Effector memory CD4-positive, alpha-beta T cell (primary cell): Measurements from ENCODE around the gene CASP9.
"Not testable (repeated sequence)": the region's sequence is repeated elsewhere in the genome, so short reads cannot be mapped to it uniquely, and the experiment has no call there.

Experiments
- DNase-seq, 3 donors: peaks; one replicate each; pipeline ENCODE4 v3.0.0-alpha.2; 2020
- H3K27ac ChIP-seq: 2 replicates; pipeline ENCODE4 v1.7.0; 2013; ENCODE audit warnings: mild to moderate bottlenecking, low read length, moderate library complexity; ENCODE audit not compliant: insufficient read depth, poor library complexity, severe bottlenecking
- H3K27me3 ChIP-seq: replicated peaks from 2 replicates; pipeline ENCODE4 v1.7.0; 2013; ENCODE audit warnings: mild to moderate bottlenecking, low read length; ENCODE audit not compliant: insufficient read depth, control insufficient read depth, poor library complexity, severe bottlenecking
- H3K36me3 ChIP-seq: 2 replicates; pipeline ENCODE4 v1.7.0; 2013; ENCODE audit warnings: mild to moderate bottlenecking, low read length, moderate library complexity; ENCODE audit not compliant: control insufficient read depth, insufficient read depth
- H3K4me1 ChIP-seq: 2 replicates; pipeline ENCODE4 v1.7.0; 2013; ENCODE audit warnings: low read length, mild to moderate bottlenecking; ENCODE audit not compliant: control insufficient read depth, insufficient read depth, poor library complexity, severe bottlenecking
- H3K4me3 ChIP-seq: 2 replicates; pipeline ENCODE4 v1.7.0; 2013; ENCODE audit warnings: low read length, low read depth, mild to moderate bottlenecking; ENCODE audit not compliant: insufficient read depth, poor library complexity, severe bottlenecking
- H3K9me3 ChIP-seq: 2 replicates; pipeline ENCODE4 v1.7.0; 2013; ENCODE audit warnings: mild to moderate bottlenecking, low read length, moderate library complexity; ENCODE audit not compliant: control insufficient read depth

Gene CASP9

DNA sequence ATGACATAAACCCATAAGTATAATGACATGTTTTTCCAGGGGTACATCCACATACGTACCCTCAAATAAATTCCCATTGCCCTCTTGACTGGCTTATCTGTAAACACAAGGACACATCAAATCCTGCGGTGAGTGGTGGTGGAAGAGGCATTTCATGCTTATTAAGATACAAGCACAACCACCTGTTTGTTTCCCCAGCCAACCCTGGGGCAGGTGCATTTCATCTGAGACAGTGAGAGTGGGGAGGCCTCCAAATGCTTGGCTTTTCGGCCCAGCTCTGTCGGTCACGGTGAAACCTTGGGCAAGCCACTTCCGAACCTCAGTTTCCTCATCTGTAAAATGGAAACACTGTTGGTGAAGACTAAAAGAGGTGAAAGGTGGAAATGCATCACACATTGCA is 39.6 kb downstream of the CASP9 start:
- not testable (repeated sequence) for H3K4me3 ChIP-seq, H3K27ac ChIP-seq, H3K4me1 ChIP-seq, H3K36me3 ChIP-seq, H3K27me3 ChIP-seq, DNase-seq, H3K9me3 ChIP-seq

- Histone ChIP-seq H3K27ac (no peak overlapping the region), H3K4me3 (no peak overlapping the region), H3K9me3 (no peaks in the 10 kb centered on the region), H3K36me3 (no peaks in the 10 kb centered on the region), H3K27me3 (no peaks in the 10 kb centered on the region), H3K4me1 (no peaks in the 10 kb centered on the region)
- no peak for DNase-seq
Measured at GRCh38 chr1:15483971-15484370, 40.0 kb downstream of the CASP9 start.

- not testable (repeated sequence) for H3K4me3 ChIP-seq, H3K9me3 ChIP-seq, H3K4me1 ChIP-seq, H3K27me3 ChIP-seq, H3K36me3 ChIP-seq, DNase-seq, H3K27ac ChIP-seq
Measured at GRCh38 chr1:15482983-15483543, 41.0 kb downstream of the CASP9 start.

DNA sequence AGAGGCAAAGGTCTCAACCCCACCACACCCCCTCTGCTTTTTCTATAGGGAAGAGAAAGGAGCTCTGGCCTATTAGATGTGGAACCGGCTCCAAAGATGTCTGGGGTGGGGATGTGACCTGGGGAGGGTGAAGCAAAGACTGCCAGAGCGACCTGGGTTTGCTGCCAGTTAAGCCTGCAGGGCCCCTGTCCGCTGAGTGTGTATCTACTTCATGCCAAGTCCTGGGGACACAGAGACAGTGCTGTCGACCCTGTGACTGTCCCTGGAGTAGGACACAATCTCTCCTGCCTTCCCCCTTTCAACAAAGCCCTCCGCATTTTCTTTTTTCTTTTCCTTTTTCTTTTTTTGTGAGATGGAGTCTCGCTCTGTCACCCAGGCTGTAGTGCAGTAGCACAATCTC is 41.6 kb downstream of the CASP9 start:
- H3K36me3 ChIP-seq, H3K9me3 ChIP-seq, H3K4me1 ChIP-seq, DNase-seq, H3K27me3 ChIP-seq, H3K4me3 ChIP-seq, H3K27ac ChIP-seq: not testable (repeated sequence)

DNA sequence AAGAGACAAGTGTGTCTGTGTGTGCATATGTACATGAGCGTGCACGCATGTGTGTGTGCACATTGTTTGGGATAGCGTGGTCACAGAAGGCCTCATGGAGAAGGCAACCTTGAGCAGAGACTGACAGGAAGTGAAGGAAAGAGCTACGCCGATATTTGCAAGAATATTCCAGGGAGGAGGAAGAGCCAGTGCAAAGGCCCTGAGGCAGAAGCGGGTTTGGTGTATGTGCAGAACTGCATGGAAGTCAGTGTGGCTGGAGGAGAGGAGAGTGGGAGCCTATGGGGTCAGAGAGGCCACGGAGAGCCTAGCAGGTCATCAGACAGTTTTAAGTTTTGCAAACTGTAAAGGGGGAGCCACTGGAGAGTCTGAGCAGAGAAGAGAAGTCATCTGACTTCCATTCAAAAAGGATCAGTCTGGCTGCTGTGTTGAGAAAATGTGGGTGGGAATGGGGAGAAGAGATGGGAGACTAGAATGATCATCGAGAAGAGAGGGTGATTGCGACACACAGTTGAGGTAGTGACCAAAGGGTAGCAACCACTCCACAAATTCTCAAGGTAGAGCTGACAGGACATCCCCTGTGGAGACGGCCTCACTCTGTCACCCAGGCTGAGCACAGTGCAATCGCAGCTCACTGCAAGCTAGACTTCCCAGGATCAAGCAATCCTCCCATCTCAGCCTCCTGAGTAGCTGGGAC is 44.2 kb downstream of the CASP9 start:
- Histone ChIP-seq H3K27ac (no peak overlapping the region), H3K9me3 (no peaks in the 10 kb centered on the region), H3K4me3 (no peak overlapping the region), H3K36me3 (no peaks in the 10 kb centered on the region), H3K27me3 (no peaks in the 10 kb centered on the region), H3K4me1 (no peaks in the 10 kb centered on the region)
- no peak for DNase-seq

GRCh38 chr1:15477646-15478212 is 46.3 kb downstream of the CASP9 start:
- Histone ChIP-seq H3K4me3 (no peak overlapping the region), H3K9me3 (no peaks in the 10 kb centered on the region), H3K4me1 (no peaks in the 10 kb centered on the region), H3K36me3 (no peaks in the 10 kb centered on the region), H3K27me3 (no peaks in the 10 kb centered on the region), H3K27ac (no peak overlapping the region)
- DNase-seq, result no peak

DNA sequence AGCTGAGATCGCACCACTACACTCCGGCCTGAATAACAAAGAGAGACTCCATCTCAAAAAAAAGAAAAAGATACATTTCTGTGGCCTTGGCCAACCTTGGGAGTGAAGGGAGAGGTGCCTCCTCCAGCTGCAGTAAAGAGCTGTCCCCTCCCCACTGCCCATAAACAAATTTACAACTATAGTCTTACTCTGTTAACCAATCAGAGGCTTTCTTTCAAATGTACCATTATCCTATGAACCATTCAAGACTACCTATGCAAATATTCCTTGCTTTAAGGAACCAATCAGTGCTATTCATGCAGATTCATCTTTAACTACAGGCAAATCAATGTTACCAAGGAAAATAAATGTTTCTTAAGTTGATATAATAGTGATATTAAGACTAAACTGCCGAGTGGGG is 47.1 kb downstream of the CASP9 start:
- H3K4me3 ChIP-seq, result no peak overlapping the region
- H3K27me3 ChIP-seq, result no peaks in the 10 kb centered on the region
- H3K4me1 ChIP-seq, result no peaks in the 10 kb centered on the region
- H3K36me3 ChIP-seq, result no peaks in the 10 kb centered on the region
- H3K9me3 ChIP-seq, result no peaks in the 10 kb centered on the region
- no peak for DNase-seq
- no peak overlapping the region for H3K27ac ChIP-seq

DNA sequence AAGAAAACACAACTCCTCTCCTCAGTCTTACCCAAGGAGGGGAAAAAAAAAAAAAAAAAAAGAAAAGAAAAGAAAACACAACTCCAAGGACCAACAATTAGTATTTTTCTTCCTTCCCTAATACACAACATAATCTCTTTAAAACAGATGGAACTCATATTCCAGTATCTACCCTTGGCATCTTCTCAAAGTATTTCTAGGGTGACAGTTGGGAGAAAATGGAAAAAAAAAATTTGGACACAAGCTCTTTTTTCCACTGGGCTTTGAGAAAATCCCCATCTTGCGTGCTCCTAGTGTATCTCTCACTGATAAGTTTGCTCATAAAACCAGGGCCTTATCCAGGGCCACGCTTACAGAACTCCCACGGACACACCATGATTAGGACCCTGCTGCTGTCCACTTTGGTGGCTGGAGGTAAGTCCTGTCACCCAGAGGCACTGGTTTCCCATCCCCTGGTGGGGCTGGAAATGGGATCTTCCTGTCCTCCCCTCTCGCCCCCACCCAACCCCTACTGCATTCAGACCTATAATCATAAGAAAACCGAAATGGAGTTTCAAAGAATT is 48.2 kb downstream of the CASP9 start, which contains the start of gene CELA2B:
Gene CELA2B, plus strand, starts transcription at position 353 of the 563 bp plus-strand sequence. Its CDS starts 22 bp downstream, at position 375.
- no peaks in the 10 kb centered on the region for H3K9me3 ChIP-seq
- no peak for DNase-seq
- H3K36me3 ChIP-seq, result no peaks in the 10 kb centered on the region
- H3K4me3 ChIP-seq, result no peak within 1 kb of the TSS
- H3K4me1 ChIP-seq, result no peaks in the 10 kb centered on the region
- H3K27me3 ChIP-seq, result no peaks in the 10 kb centered on the region
- H3K27ac ChIP-seq, result no peak within 1 kb of the TSS

DNA sequence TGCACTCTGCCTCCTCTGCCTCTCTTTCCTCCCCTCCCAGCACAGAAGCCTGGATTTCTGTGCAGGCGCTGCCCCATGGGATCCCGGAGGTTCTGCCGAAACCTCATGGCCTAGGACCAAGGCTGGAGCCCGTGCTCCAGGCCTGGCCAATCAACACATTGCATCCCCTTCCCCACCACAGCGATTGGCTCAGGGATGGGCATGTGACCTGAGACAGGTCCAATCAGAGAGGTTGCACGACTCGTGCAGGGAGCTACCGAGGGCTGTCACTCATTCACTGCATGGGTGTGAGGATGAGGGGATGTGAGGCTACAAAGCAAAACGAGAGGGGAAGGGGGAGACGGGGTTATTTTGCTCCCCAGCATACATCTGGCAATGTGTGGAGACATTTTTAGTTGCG is 51.4 kb downstream of the CASP9 start:
- DNase-seq, result no peak
- H3K4me3 ChIP-seq, result no peak overlapping the region
- H3K27me3 ChIP-seq, result no peaks in the 10 kb centered on the region
- no peaks in the 10 kb centered on the region for H3K9me3 ChIP-seq
- no peaks in the 10 kb centered on the region for H3K4me1 ChIP-seq
- H3K27ac ChIP-seq, result no peak overlapping the region
- no peaks in the 10 kb centered on the region for H3K36me3 ChIP-seq

- H3K4me3 ChIP-seq, H3K27me3 ChIP-seq, H3K27ac ChIP-seq, H3K36me3 ChIP-seq, H3K9me3 ChIP-seq, DNase-seq, H3K4me1 ChIP-seq: not testable (repeated sequence)
Measured at GRCh38 chr1:15471723-15472122, 52.3 kb downstream of the CASP9 start.
